Stimulated activated CD8-positive, alpha-beta memory T cell treated with anti-CD3 and anti-CD28 coated beads, Interleukin-4, amount 100 ng/mL, for 4 hours (primary cell): ENCODE data around the gene MCM7.

Experiments
- DNase-seq, 2 donors: peaks; one replicate each; pipeline ENCODE4 v3.0.0-alpha.2; 2020; ENCODE audit warnings: low read depth in 2 of 2, low spot score in 1 of 2

The MCM7 gene

GRCh38 chr7:100124301-100125230, 23.4 kb upstream of the MCM7 start:
- DNase-seq: no peak

DNA sequence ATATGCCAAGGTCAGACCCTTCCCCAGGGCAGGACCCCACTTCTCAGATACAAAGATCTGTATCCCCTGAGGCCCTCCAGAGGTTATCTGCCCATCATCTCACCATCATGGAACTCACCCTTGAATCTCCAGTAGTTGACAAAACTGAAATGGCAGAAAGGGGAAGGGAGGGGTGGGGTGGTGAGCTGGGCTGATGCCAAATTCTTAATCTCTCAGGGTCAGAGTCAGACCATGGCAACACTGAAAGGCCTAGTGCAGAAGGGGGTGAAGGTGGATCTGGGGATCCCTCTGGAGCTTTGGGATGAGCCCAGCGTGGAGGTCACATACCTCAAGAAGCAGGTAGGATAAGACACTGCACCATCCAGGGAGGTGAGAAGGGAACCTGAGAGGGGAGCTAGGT, 21.4 kb upstream of the MCM7 start:
- DNase-seq: no peak

- DNase-seq: no peak
These were observed 20.9 kb upstream of the MCM7 start for GRCh38 chr7:100122067-100122466.

GRCh38 chr7:100120733-100121036, 19.5 kb upstream of the MCM7 start:
- no peak for DNase-seq

DNA sequence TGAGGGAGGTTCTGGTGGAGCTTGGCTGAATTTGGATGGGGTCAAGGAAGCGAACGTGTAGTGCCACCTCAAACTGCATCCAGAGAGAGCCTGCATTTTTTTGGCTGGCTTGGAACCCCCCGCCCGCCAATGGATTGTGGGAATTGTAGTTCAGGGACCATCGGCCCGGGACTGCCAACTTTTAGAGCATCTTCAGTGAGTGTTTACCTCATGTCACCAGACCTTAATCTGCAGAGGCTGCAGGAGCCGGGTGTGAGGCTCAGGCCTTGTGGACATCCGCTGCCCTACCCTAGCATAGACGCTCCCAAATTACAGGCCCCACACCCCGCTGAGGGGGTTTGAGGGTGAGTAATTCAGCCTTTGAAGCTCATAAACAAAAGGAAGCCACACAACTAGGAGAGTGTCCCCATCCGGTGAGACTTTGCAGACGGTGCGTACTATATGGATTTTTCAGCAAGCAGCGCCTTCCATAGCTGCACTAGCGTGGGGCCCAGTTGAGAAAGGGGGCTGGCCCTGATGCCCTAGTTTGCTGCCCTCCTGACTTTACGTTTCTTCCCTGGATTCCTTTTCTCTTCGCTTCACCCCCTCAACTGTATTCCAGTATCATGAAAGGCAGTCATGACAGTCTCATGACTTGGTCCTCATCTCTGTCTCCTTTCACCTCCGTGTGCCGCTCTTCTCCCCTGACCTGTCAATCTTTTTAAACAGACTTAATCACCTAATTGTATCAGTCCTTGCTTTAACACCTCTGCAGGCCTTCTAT, 19.0 kb upstream of the MCM7 start:
- no peak for DNase-seq

DNA sequence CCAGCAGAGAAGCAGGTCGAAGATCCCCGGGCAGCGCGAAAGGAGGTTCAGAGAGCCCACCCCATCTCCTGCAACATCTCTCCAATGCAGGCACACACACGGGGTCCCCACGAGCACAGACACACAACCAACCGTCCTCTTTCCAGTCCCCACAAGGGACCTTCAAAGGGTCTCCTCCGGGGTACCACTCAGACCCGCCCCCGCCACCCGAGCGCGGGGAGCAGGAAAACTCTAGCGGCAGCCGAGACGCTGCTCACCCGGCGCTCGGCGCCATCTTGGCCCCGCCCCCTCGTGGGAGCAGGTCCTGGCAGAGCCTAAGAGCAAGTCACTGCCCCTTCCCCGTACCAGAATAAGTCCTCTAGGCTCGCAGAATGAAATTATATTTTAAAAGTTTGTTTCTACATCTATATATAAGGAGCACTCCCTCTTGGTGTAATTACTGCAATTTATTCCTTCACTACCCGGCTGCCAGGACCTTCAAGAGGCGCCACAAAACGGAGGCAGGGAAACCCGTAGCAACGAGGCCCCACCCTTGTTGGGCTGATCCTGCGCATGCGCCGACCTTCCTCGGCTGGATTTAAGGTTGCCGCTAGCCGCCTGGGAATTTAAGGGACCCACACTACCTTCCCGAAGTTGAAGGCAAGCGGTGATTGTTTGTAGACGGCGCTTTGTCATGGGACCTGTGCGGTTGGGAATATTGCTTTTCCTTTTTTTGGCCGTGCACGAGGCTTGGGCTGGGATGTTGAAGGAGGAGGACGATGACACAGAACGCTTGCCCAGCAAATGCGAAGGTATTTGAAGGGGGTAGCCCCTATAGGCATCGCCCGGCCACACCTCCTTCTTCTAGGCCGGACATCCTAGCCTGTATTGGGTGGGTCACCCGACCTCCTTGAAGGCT, 18.1 kb upstream of the MCM7 start, which contains the start of the genes CNPY4 and TAF6:
Gene CNPY4 (plus strand): TSS at position 563 of the 898 bp plus-strand sequence. CDS start 111 bp downstream, at position 674.
Gene TAF6 (minus strand): TSS at position 287 of the 898 bp plus-strand sequence. CDS start 5,149 bp downstream, outside the sequence.
- DNase-seq: peak; percentile 92

DNA sequence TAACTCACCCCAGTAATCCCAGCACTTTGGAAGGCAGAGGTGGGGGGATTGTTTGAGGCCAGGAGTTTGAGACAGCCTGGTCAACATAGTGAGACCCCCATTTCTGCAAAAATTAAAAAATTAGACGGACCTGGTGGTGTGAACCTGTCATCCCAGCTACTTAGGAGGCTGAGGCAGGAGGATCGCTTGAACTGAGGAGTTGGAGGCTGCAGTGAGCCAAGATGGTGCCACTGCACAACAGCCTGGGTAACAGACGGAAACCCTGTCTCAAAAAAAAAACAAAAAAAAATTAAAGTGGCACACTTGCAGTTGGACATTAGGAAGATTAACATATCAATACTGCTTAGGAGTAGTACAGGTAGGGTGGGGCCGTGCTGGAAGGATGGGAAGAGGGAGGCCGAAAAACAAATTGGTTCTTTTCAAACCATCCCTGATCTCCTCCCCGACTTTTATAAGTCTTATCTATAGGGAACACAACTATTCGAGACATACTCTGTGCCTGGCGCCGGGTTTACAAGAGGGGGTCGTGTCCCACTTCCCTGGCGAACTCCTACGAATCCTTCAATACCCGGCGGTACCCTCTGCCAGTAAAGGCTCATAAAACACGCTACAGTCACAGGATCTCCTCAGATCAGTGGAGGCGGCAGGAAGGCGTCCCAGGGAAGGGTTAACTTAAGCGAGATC, 17.3 kb upstream of the MCM7 start:
- DNase-seq: no peak

- DNase-seq: no peak
These were observed 13.8 kb upstream of the MCM7 start for GRCh38 chr7:100115026-100115425.

DNA sequence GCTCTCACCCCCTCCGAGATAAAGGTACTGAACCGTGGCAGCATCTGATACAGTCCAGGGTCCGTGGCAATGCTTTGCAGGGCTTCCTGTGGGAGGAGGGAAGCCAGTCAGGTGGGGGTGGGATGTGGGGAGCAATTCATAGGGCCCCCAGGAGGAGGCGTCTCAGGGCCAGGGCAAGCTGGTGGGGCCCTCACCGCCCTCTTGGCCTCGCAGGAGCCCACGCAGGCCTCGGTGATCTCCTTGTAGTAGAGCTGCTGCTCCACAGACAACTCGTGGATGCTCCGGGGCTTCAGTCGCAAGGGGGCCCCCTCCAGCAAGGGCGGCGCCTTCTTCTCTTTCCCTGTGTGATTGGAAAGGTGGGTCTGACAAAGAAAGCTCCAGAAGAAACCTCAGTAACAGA, 10.7 kb upstream of the MCM7 start:
- no peak for DNase-seq

- DNase-seq: no peak
These were observed 10.0 kb upstream of the MCM7 start for GRCh38 chr7:100111156-100111555.

- no peak for DNase-seq
These were observed 8.4 kb upstream of the MCM7 start for GRCh38 chr7:100109521-100110163.

GRCh38 chr7:100107890-100108289, 6.7 kb upstream of the MCM7 start:
- DNase-seq: no peak

- no peak for DNase-seq
These were observed 6.0 kb upstream of the MCM7 start for GRCh38 chr7:100107125-100107737.

DNA sequence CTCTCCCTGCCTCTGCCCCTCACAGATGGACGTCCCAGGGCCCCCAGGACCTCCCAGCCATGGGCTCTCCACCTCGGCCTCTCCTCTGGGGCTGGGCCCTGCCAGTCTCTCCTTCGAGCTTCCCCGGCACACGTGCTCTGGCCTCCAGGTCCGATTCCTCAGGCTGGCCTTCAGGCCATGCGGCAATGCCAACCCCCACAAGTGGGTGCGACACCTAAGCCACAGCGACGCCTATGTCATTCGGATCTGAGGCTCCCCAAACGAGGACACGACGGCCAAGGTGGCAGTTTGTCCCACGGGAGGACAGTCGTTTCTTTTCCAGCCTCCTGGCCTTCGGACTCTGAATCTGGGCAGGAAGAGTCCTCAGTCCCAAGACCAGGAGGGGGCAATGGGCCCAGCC, 5.4 kb upstream of the MCM7 start:
- DNase-seq: no peak

GRCh38 chr7:100105534-100105933, 4.3 kb upstream of the MCM7 start:
- no peak for DNase-seq

- no peak for DNase-seq
These were observed 2.0 kb upstream of the MCM7 start for GRCh38 chr7:100102950-100103840.

DNA sequence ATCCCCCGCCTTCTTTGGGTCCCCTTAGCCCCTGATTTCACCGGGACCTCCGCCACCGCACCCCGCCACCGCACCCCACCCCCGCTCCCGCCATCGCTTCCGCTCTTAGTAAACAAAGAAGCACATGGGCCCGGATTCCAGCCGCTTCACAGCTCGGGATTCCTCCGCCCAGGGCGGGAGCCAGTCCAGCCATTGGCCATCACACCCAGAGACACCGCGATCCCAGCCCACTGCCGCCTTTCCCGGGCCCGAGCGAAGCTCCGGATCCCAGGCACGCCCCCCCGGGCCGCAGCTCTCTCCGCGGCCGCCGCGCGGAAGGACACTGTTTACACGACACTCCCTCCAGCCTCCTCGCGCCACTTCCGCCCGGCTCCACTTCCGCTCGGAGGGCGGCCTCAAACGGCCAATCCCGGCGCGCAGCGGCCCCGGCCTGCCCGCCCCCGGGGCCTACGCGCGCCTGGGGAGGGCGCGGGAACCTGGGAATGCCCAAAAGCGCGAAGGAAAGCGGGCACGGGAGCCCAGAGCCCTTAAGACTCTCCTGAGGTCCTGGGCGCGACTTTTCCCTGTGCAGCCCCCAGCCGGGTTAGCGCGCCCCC, 679 bp downstream of the MCM7 start:
- DNase-seq: peak; percentile 67 to 75

GRCh38 chr7:100099452-100099851, 1.7 kb downstream of the MCM7 start:
- DNase-seq: no peak
